RPMI8226 (cell line): Measurements from ENCODE around the gene TROAP.
A peak's percentile ranks its signal among the peaks of the same experiment; 100 is the strongest.

Experiments used
- DNase-seq: peaks from one replicate; pipeline ENCODE4 v3.0.0-alpha.2; 2015

The TROAP gene

DNA sequence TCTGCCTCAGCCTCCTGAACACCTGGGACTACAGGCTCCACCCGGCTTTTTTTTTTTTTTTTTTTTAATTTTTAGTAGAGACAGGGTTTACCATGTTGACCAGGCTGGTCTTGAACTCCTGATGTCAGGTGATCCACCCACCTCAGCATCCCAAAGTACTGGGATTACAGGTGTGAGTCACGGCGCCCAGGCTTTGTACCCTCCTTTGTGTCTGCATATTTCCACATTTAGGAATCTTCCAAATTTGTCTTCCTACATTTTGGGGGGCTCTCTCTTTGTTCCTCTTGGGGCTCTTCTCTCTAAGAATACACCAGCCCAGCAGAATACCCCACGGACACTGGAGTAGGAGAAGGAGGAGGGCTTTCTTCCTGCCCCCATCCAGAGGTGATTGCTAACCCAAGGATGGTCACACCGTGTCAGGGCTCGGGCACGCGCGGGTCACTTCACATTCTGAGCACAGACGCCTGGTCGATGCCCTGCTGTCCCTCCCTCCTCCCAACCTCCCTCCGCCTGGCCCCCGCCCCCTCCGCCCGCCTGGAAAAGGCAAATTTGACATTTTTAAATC is 21.5 kb downstream of the TROAP start:
- DNase-seq, result no peak

DNA sequence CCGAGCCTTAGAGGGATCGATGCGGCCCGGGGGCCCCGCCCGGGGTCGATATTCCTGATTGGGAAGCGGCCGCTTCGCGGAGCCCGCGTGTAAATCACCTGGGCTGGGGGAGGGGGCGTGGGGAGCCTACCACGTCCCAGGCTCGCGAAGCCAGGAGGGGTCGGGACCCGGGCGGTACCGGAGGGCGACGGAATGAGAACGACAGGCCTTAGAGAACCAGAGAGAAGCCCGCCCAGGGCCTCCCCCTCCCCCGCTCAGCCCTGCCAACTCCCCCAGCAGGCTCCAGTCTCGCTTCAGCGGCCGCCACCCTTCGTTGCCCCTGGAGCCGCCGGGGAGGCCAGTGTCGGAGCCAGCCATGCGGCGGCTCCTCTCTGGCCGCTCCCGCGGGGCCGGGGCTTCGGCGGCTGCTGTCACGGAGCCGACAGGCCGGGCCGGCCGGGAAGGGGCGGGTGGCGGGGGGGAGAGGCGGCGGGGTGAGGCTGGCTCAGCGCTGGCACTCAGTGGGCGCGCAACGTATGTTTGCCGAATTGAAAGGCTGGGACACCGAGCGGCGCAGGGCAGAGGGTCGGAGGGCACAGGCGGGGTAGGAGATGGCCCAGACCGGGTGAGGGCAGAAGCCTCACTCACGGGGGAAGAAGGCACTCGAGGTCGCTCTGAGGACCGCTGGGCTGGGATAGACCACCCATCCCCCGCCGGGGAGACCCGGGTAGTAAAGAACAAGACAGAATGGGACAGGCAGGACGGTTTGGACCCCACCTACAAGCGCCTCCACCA is 22.2 kb downstream of the TROAP start:
- DNase-seq, result peak; percentile 39

- DNase-seq, result no peak
These were observed 23.0 kb downstream of the TROAP start for GRCh38 chr12:49345825-49346658.

- peak; percentile 37 for DNase-seq
These were observed 23.7 kb downstream of the TROAP start, which contains the start of gene DNAJC22 for GRCh38 chr12:49346659-49347310. DNAJC22 (plus strand) TSS chr12:49346888; CDS start chr12:49348873, 1,985 bp downstream.

DNA sequence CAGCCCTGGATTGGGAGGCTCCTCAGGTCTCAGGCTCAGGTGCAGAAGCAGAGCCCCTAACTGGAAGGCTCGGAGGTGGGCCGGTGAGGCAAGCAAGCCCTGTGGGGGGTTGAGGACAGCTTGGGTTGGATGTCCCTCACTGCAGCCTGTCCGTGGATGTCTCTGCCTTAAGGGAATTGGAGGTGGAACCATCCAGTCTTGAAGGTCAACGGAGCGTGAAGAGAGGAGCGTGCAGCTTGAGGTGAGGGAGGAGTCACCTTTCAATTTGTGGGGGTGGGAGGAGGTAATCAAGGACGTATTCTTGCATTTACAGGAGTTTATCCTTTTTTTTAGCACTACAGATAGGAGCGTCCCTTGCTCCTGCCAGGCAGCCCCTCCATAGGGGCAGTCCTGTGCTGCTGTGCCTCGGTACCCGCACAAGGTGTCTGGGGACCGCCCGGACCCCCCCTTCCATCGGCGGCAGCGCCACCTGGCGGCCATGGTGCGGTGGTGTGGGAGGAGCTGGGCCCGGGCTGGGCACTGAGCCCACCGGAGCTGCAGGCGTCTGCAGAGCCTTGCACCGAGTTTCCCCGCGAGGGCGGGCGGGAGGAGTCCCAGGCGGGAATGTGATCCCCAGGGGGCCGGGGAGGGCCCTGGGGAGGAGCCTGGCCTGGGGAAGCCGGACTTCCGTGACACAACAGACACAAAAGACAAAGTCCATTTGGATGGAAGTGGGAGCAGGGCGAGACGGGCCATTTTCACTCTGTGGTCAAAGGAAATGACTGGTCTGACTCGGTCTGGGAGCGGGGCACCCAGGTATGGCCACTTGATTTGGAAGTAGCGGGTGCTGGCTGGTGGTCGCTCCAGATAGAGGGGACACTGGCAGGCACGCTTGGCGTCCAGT is 24.5 kb downstream of the TROAP start:
- DNase-seq, result peak; percentile 77

GRCh38 chr12:49348781-49349180 is 25.7 kb downstream of the TROAP start:
- no peak for DNase-seq

DNA sequence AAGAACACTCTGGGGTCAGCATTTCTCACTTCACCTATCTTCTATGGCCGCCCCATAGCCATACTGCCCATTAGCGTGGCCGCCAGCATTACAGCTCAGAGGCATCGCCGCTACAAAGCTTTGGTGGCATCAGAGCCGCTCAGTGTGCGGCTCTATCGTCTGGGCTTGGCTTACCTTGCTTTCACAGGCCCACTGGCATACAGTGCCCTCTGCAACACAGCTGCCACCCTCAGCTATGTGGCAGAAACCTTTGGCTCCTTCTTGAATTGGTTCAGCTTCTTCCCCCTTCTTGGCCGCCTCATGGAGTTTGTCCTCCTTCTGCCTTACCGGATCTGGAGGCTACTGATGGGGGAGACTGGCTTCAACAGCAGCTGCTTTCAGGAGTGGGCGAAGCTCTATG is 26.2 kb downstream of the TROAP start:
- DNase-seq, result no peak

DNA sequence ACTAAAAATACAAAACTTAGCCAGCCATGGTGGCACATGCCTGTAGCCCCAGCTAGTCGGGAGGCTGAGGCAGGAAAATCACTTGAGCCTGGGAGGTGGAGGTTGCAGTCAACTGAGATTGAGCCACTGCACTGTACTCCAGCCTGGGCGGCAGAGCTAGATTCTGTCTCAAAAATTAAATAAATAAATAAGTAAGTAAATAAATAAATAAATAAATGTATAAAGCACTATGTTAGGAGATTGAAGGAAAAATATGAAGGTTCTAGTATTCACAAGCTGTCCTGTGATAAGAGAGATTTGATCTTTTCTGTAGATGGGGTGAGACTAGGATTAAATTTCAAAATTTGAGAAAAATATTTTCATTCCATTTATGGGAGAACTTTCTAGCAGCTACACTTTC is 29.3 kb downstream of the TROAP start:
- no peak for DNase-seq

DNA sequence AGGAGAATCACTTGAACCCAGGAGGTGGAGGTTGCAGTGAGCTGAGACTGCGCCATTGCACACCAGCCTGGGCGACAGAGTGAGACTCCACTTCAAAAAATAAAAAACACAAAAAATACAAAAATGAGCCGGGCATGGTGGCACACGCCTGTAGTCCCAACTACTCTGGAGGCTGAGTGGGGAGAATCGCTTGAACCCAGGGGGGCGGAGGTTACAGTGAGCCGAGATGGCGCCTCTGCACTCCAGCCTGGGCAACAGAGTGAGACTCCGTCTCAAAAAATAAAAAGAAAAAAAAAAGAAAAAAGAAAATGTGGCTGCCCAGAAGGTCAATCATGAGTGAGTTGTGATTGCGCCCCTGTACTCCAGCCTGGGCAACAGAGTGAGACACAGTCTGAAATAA is 32.9 kb downstream of the TROAP start:
- no peak for DNase-seq

GRCh38 chr12:49357103-49357678 is 34.1 kb downstream of the TROAP start:
- peak; percentile 53 for DNase-seq

GRCh38 chr12:49358483-49359141 is 35.6 kb downstream of the TROAP start:
- DNase-seq, result peak; percentile 78

- no peak for DNase-seq
These were observed 36.6 kb downstream of the TROAP start for GRCh38 chr12:49359671-49360070.

GRCh38 chr12:49362077-49362476 is 39.0 kb downstream of the TROAP start:
- no peak for DNase-seq

DNA sequence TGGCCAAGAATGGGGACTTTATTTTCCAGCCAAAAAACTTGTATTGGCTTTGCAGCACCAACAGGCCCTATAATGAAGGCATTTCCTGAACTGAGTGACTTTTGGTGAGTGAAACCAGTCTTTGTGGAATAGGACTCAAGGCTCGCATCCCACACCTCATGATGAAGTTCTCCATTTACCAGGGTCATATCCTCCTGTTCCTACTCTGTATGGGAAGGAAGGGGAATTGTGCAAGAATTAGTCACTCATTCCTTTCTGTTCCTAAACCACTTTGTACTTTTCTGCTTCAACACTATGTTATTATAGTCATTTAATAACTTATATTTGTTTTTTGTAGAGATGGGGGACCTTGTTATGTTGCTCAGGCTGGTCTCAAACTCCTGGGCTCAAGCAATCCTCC is 41.9 kb downstream of the TROAP start:
- DNase-seq, result no peak

- DNase-seq, result no peak
These were observed 42.5 kb downstream of the TROAP start for GRCh38 chr12:49365542-49365941.

GRCh38 chr12:49366096-49366651 is 43.1 kb downstream of the TROAP start:
- DNase-seq, result no peak

DNA sequence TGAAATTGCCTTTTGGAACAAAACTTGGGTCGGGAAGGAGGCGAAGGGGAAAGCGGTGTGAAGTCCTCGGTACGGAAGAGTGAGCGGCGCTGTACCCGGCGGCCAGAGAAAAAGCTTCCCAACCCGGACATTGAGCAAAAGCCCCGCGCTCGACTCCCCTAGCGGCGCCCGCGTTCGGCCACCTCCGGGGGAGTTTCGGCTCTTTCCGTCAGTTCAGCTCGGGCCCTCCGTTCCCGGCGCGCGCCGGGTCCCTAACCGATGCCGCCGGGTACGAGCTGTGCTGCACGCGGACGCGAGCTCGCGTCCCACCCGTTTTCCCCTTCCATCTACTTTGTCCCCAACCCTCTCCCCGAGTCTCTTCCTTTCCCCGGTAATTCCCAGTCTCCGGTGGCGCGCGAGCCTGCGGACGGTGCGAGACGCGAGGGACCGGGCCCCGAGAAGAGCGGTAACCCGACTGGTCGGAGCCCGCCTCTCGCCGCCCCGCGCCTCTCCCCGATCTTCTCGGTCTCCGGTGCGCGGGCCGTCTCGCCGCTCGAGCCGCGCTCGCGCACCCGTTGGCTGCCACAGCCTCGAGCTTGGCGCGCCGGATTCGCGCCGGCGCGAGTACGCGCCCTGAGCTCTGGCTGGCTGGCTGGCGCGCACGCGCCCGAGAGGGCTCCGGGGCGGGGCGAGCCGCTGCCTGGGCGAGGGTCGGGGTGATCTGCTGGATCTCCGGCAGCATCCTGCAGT is 43.8 kb downstream of the TROAP start:
- DNase-seq, result peak; percentile 96

GRCh38 chr12:49367381-49368239 is 44.6 kb downstream of the TROAP start, which contains the start of gene SPATS2:
SPATS2 (plus strand) TSS chr12:49367462; CDS start chr12:49461013, 93,551 bp downstream.
- DNase-seq, result peak; percentile 51

DNA sequence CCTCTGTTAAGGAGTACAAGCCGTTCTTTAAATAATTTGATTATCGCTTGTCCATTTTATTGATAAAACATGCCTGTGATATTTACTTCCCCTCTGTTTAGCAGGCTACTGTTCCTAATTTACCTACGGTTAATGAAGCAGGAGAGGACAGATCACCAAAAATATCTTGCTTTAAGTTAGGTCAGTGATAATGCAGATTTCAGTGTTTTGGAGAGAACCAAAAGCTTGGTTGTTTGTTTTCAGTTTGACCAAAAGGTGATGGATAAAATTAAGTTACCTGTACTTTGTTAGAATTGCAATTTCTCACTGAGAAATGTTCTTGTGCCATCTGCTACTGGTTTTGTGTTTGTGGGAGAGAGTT is 45.2 kb downstream of the TROAP start:
- no peak for DNase-seq
